Hepatocyte (in vitro differentiated cells): ENCODE data around the gene POU2AF1.

ENCODE experiments used
- EZH2 ChIP-seq: fragments of 200-600 bp; sonication (generic); IDR thresholded peaks from 2 replicates; pipeline ENCODE4 v1.6.1; 2016; ENCODE audit warnings: antibody characterized with exemption, mild to moderate bottlenecking, borderline replicate concordance
- EZH2phosphoT487 ChIP-seq: fragments of 200-600 bp; sonication (generic); IDR thresholded peaks from one replicate; pipeline ENCODE4 v1.6.1; 2018; ENCODE audit warnings: antibody characterized with exemption, mild to moderate bottlenecking, low read depth, moderate library complexity; ENCODE audit not compliant: unreplicated experiment, severe bottlenecking
- TF ChIP-seq, protein P1 (sequence below): fragments of 200-600 bp; sonication (generic); IDR thresholded peaks from 2 replicates; pipeline ENCODE4 v1.5.1; 2016; ENCODE audit warnings: antibody characterized with exemption, mild to moderate bottlenecking; ENCODE audit not compliant: poor library complexity

DNA sequence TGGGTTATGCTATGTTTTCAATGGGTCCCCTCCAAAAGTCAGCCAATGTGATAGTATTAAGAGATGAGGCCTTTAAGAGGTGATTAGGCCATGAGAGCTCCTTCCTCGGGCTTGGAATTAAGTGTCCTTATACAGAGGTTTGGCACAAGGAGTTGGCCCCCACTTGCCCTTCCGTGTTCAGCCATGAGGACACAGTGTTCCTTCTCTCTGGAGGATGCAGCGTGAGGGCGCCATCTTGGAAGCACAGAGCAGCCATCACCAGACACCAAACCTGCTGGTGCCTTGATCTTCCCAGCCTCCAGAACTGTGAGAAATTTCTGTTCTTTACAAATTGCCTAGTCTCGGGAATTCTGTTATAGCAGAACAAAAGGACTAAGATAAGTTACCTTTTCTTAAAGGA lies 53.8 kb downstream of the POU2AF1 start:
- TF ChIP-seq, protein P1, sequence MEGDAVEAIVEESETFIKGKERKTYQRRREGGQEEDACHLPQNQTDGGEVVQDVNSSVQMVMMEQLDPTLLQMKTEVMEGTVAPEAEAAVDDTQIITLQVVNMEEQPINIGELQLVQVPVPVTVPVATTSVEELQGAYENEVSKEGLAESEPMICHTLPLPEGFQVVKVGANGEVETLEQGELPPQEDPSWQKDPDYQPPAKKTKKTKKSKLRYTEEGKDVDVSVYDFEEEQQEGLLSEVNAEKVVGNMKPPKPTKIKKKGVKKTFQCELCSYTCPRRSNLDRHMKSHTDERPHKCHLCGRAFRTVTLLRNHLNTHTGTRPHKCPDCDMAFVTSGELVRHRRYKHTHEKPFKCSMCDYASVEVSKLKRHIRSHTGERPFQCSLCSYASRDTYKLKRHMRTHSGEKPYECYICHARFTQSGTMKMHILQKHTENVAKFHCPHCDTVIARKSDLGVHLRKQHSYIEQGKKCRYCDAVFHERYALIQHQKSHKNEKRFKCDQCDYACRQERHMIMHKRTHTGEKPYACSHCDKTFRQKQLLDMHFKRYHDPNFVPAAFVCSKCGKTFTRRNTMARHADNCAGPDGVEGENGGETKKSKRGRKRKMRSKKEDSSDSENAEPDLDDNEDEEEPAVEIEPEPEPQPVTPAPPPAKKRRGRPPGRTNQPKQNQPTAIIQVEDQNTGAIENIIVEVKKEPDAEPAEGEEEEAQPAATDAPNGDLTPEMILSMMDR, result no peak
- TF ChIP-seq EZH2, result no peak
- TF ChIP-seq EZH2phosphoT487, result no peak
